AG04450 (cell line): Measurements from ENCODE around the gene ZNF469. TPM values are rescaled to one million over a fixed set of nuclear protein-coding genes. Genes with fewer than 3 reads are reported as not detected.
A peak's percentile ranks its signal among the peaks of the same experiment; 100 is the strongest.

ENCODE experiments used
- CTCF ChIA-PET: fragments of 300-600, 350-600 bp; formaldehyde crosslinking; extraction: SDS; loops from one replicate; lab custom pipeline; 2022; ENCODE audit warnings: antibody characterized with exemption, inconsistent platforms; lab: Charles Lee
- POLR2A ChIA-PET: fragments of 350-600 bp; formaldehyde crosslinking; extraction: SDS; loops from one replicate; lab custom pipeline; 2021; ENCODE audit warnings: antibody characterized with exemption, inconsistent platforms; lab: Yijun Ruan, JAX
- DNase-seq: peaks from one replicate; pipeline ENCODE4 v3.0.0-alpha.2; 2011; ENCODE audit warnings: low read depth, low spot score
- H3K27ac ChIP-seq: one replicate; pipeline ENCODE4 v1.5.1; 2012; ENCODE audit warnings: low read depth, low read length, control low read depth
- H3K27me3 ChIP-seq: one replicate; pipeline ENCODE4 v1.6.0; 2012; ENCODE audit warnings: low read length; ENCODE audit not compliant: control insufficient read depth, insufficient read depth
- H3K4me3 ChIP-seq: 2 replicates; pipeline ENCODE4 v1.5.1; 2011; ENCODE audit warnings: mild to moderate bottlenecking, low read depth, low read length, control low read depth
- H3K9me3 ChIP-seq: 2 replicates; pipeline ENCODE4 v1.5.1; 2012; ENCODE audit warnings: low read length; ENCODE audit not compliant: control insufficient read depth, insufficient read depth
- polyA plus RNA-seq: library from polyadenylated mRNA; depleted of rRNA; stranded (reverse); fragments of >200 nt; gene quantifications from 2 replicates; pipeline ENCODE4 v1.2.3, GENCODE V29; 2011
- TF ChIP-seq, protein P1 (sequence below): IDR thresholded peaks from 2 replicates; pipeline ENCODE4 v1.5.1; 2011; ENCODE audit warnings: low read depth, low read length, control low read depth, inconsistent platforms

ZNF469 gene
- polyA plus RNA-seq, 1 experiment = 2.2 TPM

DNA sequence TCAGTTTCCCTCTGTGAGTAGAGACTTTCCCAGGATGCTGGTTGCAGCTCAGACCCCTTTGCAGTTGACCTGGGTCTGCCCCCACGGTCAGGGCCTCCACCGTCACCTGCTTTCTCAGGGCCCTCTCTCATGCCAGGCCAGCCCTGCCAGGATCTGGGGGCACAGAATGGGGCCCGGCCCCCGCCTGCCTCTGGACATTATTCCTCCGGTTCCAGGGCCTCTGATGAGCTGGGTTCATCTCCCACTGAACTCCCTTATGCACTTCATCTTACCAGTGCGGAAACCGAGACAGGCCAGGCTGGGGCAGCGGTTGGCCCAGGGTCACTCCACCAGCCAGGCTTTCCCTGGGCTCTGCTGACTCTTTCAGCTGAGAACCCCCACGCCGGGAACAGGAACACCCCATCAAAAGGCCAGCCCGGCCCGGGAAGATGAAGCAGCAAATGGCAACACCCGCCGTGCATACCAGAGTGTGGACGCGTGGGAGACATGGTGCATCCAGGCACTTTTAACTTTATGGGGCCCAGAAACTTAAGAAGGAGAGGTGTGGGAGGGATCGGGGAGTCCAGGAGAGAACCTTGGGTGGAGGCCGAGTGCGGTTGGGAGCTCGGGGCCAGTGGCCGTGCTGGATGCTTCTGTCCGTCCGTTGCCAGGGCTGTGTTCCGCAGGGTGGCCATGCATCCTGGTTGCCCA lies 19.9 kb downstream of the ZNF469 start:
- Histone ChIP-seq H3K4me3 (no peak overlapping the region), H3K27me3 (no peaks in the 10 kb centered on the region), H3K9me3 (peaks cover 4% of the 10 kb centered on the region; the same call in 1 of the 2 replicates), H3K27ac (peak overlapping the region; percentile 21)
- ChIA-PET CTCF (no interaction called here), POLR2A (no interaction called here)
- DNase-seq = no peak
- TF ChIP-seq, protein P1, sequence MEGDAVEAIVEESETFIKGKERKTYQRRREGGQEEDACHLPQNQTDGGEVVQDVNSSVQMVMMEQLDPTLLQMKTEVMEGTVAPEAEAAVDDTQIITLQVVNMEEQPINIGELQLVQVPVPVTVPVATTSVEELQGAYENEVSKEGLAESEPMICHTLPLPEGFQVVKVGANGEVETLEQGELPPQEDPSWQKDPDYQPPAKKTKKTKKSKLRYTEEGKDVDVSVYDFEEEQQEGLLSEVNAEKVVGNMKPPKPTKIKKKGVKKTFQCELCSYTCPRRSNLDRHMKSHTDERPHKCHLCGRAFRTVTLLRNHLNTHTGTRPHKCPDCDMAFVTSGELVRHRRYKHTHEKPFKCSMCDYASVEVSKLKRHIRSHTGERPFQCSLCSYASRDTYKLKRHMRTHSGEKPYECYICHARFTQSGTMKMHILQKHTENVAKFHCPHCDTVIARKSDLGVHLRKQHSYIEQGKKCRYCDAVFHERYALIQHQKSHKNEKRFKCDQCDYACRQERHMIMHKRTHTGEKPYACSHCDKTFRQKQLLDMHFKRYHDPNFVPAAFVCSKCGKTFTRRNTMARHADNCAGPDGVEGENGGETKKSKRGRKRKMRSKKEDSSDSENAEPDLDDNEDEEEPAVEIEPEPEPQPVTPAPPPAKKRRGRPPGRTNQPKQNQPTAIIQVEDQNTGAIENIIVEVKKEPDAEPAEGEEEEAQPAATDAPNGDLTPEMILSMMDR = no peak

- ChIA-PET POLR2A (no interaction called here), CTCF (no interaction called here)
- Histone ChIP-seq H3K27ac (no peak overlapping the region), H3K27me3 (no peaks in the 10 kb centered on the region), H3K9me3 (peaks cover under 1% of the 10 kb centered on the region; the same call in 1 of the 2 replicates), H3K4me3 (no peak overlapping the region)
- DNase-seq = no peak
- TF ChIP-seq, protein P1 = peak; percentile 14
Observed at GRCh38 chr16:88403794-88404581, 21.2 kb downstream of the ZNF469 start.

DNA sequence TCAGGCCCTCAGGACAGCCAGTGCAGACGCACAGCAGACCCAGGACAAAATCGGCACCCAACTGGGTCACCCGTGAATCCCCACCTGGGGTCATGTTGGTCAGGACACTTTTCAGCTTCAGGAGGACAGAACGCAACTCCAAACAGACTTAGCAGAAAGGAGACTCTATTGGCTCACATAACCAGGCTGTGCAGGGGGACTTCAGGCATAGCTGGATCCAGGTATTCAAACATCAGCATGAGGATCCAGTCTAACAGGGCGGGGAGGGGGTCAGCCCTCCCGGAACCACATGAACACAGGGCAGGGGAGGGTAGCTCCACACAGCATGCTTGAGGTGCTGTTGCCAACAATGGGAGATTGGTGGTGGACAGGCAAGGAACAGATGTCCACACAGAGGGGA lies 22.0 kb downstream of the ZNF469 start:
- no peaks in the 10 kb centered on the region; the same call in 1 of the 2 replicates for H3K9me3 ChIP-seq
- POLR2A ChIA-PET = interaction anchor here (1.0 kb wide), 1 partner anchor 223 kb away, joined by 3 read pairs; no protein-coding TSS in a partner anchor
- no peak overlapping the region for H3K27ac ChIP-seq
- no peak overlapping the region for H3K4me3 ChIP-seq
- DNase-seq = no peak
- TF ChIP-seq, protein P1 = no peak
- CTCF ChIA-PET = no interaction called here
- H3K27me3 ChIP-seq = no peaks in the 10 kb centered on the region

DNA sequence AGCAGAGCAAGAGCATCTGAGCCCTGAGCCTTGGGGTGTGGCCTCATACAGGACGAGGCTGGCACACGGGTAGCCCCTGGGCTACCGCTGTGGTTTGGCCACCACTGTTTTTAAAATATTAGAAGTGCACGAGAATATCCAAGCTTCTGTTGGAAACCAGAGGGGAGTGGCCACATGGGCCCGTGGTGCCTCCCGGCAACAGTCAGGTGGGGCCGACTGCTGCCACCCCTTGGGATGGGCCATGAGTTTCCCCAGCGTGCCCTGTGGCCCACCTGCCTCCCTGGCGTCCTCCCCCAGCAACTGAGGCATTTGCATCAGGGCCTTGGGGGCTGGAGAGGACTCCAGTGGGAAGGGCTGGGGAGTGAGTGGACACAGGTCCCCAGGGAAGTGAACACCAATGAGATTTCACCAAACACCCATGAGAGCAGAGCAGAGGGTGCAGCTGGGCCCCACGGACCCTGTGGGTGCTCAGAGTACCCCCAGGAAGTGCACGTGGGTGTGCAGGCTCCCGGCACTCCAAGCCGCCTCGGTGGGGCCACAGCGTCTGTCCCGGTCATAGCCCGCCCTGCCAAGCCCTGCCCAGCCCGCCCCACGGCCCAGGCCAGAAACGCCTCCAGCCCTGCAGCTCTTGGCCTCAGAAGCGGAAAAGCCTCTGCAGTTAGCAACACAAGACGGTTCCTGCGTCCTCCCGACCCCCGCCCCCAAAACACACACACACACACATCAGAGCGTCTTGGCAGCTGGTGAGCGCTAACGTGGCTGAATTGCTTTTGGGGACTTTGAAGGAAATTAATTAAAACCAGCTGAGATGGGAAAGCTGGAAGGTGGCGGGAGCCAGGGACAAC lies 22.7 kb downstream of the ZNF469 start:
- H3K27me3 ChIP-seq = no peaks in the 10 kb centered on the region
- peak overlapping the region; percentile 11 for H3K27ac ChIP-seq
- no peak for DNase-seq
- CTCF ChIA-PET = no interaction called here
- H3K4me3 ChIP-seq = no peak overlapping the region
- POLR2A ChIA-PET = interaction anchor here (1.0 kb wide), 1 partner anchor 223 kb away, joined by 3 read pairs; no protein-coding TSS in a partner anchor
- TF ChIP-seq, protein P1 = no peak
- no peaks in the 10 kb centered on the region; the same call in 1 of the 2 replicates for H3K9me3 ChIP-seq
